OCI-LY3 (cell line): ENCODE data around the gene CDH1.

Source experiments
- H2AFZ ChIP-seq: fragments of 200-600, 300-600 bp; shearing (Covaris generic); 2 replicates; pipeline ENCODE4 v1.6.0; 2014; ENCODE audit warnings: antibody characterized with exemption, low read depth, low read length
- H3K27ac ChIP-seq: fragments of 200-600, 300-600 bp; sonication (generic); 2 replicates; pipeline ENCODE4 v1.5.1; 2014; ENCODE audit warnings: mild to moderate bottlenecking, low read length, moderate library complexity, mixed read lengths
- H3K27me3 ChIP-seq: fragments of 200-600, 300-600 bp; sonication (generic); 2 replicates; pipeline ENCODE4 v1.6.1; 2014; ENCODE audit warnings: low read depth, low read length, mixed read lengths
- H3K36me3 ChIP-seq: fragments of 200-600, 300-600 bp; sonication (generic); replicated peaks from 2 replicates; pipeline ENCODE3; 2014; ENCODE audit warnings: low read depth, low read length, mixed read lengths
- H3K4me1 ChIP-seq: fragments of 300-600, 200-600 bp; sonication (generic); 2 replicates; pipeline ENCODE4 v1.6.1; 2014; ENCODE audit warnings: low read length, mixed read lengths
- H3K4me2 ChIP-seq: fragments of 200-600, 300-600 bp; sonication (generic); 2 replicates; pipeline ENCODE4 v1.6.1; 2014; ENCODE audit warnings: low read length, mixed read lengths
- H3K4me3 ChIP-seq: fragments of 300-600, 200-600 bp; sonication (generic); 2 replicates; pipeline ENCODE4 v1.5.1; 2014; ENCODE audit warnings: antibody characterized with exemption, mild to moderate bottlenecking, low read length, moderate library complexity
- H3K79me2 ChIP-seq: fragments of 300-600, 200-600 bp; shearing (Covaris generic); 2 replicates; pipeline ENCODE4 v1.6.1; 2014; ENCODE audit warnings: mild to moderate bottlenecking, low read length, mixed read lengths
- H3K9ac ChIP-seq: fragments of 300-600, 200-600 bp; shearing (Covaris generic); 2 replicates; pipeline ENCODE4 v1.6.0; 2014; ENCODE audit warnings: mild to moderate bottlenecking, low read length, moderate library complexity
- H3K9me3 ChIP-seq: fragments of 200-600, 300-600 bp; shearing (Covaris generic); 2 replicates; pipeline ENCODE4 v1.6.1; 2014; ENCODE audit warnings: low read length, mixed read lengths; ENCODE audit not compliant: insufficient read depth
- H4K20me1 ChIP-seq: fragments of 200-600, 300-600 bp; sonication (generic); 2 replicates; pipeline ENCODE4 v1.6.1; 2016; ENCODE audit warnings: low read length, mixed read lengths; ENCODE audit not compliant: insufficient read depth
- EZH2phosphoT487 ChIP-seq: fragments of 200-600 bp; shearing (Covaris generic); IDR thresholded peaks from 2 replicates; pipeline ENCODE4 v1.6.1; 2018; ENCODE audit warnings: antibody characterized with exemption, mixed run types, low read depth
- TF ChIP-seq, protein P1 (sequence below): fragments of 200-600, 300-600 bp; sonication (generic); IDR thresholded peaks from 2 replicates; pipeline ENCODE4 v1.5.1; 2014; ENCODE audit warnings: antibody characterized with exemption, low read length, low read depth

Gene CDH1

DNA sequence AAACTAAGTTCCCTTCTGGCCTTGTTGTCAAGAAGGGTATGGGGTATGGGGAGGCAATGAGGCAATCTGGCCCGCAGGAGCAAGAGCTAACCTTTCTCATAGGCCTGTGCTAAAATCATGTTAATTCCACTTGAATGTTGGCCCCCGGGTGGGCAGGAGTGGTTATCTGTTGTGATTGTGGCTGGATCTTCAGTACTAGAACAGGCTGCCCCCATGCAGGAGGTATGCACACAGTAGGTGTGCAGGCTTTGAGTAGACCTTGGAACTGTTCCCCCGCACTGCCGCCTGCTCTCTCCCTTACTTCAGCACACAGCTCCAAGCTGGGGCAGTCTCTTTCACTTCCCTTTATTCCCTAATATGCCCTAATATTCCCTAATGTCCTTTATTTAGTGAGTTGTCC, 53.9 kb downstream of the CDH1 start:
- H3K27ac ChIP-seq: no peak overlapping the region
- no peaks in the 10 kb centered on the region for H3K27me3 ChIP-seq
- H3K9me3 ChIP-seq: no peaks in the 10 kb centered on the region
- no peak overlapping the region for H3K4me3 ChIP-seq
- no peaks in the 10 kb centered on the region for H4K20me1 ChIP-seq
- H3K4me1 ChIP-seq: peaks cover 7% of the 10 kb centered on the region
- no peaks in the 10 kb centered on the region for H3K36me3 ChIP-seq
- no peak overlapping the region for H3K9ac ChIP-seq
- no peak overlapping the region for H3K4me2 ChIP-seq
- no peak overlapping the region for H2AFZ ChIP-seq
- TF ChIP-seq, protein P1, sequence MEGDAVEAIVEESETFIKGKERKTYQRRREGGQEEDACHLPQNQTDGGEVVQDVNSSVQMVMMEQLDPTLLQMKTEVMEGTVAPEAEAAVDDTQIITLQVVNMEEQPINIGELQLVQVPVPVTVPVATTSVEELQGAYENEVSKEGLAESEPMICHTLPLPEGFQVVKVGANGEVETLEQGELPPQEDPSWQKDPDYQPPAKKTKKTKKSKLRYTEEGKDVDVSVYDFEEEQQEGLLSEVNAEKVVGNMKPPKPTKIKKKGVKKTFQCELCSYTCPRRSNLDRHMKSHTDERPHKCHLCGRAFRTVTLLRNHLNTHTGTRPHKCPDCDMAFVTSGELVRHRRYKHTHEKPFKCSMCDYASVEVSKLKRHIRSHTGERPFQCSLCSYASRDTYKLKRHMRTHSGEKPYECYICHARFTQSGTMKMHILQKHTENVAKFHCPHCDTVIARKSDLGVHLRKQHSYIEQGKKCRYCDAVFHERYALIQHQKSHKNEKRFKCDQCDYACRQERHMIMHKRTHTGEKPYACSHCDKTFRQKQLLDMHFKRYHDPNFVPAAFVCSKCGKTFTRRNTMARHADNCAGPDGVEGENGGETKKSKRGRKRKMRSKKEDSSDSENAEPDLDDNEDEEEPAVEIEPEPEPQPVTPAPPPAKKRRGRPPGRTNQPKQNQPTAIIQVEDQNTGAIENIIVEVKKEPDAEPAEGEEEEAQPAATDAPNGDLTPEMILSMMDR: no peak
- TF ChIP-seq EZH2phosphoT487: no peak
- H3K79me2 ChIP-seq: no peaks in the 10 kb centered on the region

DNA sequence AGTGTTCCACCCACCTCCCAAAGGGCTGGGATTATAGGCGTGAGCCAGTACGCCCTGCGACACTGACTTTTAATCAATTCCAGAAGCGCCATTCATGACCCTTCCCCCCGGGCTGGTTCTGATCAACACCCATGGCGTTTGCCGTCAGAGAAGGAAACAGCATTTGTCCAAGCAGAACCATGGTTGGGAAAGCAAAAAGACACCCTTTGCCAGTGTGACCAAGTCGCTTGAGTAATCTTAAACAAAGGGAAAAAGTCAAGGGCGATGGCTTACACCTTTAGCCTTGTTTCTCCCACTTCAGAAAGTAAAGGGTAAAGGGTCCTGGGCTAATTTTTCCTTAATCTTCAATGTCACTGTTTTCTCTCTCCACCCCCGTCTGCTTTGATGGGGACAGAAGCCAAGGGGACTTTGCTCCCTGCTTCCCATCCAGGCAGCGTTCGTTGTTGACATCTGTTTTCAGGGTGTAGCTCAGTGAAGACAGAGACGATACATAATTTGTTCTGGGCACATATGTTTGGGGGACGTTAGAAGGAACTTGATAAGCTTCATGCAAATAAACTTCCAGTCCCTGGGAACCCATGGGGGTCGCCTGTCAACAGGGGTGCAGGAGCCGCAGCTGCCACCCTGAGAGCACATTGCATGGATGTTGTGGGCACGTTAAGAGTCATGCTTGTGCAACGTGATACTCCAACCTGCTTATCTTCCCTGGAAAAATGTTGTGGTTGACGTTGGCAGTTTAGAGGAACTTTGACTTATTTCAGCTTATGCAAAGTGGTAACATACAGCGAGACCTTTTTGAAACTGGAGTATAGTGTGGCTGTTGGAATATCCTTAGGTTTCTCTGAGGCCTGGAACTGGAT, 55.6 kb downstream of the CDH1 start:
- H3K27me3 ChIP-seq: no peaks in the 10 kb centered on the region
- H3K4me1 ChIP-seq: peaks cover 7% of the 10 kb centered on the region
- no peak overlapping the region; the same call in 1 of the 2 replicates for H2AFZ ChIP-seq
- H3K4me2 ChIP-seq: no peak overlapping the region
- no peaks in the 10 kb centered on the region for H3K79me2 ChIP-seq
- H3K4me3 ChIP-seq: no peak overlapping the region
- H3K9ac ChIP-seq: no peak overlapping the region
- H3K9me3 ChIP-seq: no peaks in the 10 kb centered on the region
- no peaks in the 10 kb centered on the region for H3K36me3 ChIP-seq
- H3K27ac ChIP-seq: no peak overlapping the region
- TF ChIP-seq EZH2phosphoT487: no peak
- TF ChIP-seq, protein P1: no peak
- no peaks in the 10 kb centered on the region for H4K20me1 ChIP-seq

DNA sequence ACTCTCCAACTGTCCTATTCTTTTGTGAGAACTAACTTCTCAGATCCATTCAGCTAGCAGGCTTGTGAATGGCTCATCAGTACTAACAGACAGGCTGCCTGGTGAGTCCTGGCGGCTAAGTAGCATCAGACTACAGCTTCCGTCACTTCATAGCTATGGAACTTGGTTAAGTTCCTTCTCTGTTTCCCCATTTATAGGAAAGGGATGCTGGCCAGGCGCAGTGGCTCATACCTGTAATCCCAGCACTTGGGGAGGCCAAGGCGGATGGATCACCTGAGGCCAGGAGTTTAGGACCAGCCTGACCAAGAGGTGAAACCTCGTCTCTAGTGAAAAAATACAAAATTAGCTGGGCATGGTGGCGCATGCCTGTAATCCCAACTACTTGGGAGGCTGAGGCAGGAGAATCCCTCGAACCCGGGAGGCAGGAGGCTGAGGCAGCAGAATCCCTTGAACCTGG, 56.3 kb downstream of the CDH1 start:
- H3K9ac ChIP-seq: no peak overlapping the region
- H3K4me2 ChIP-seq: no peak overlapping the region
- H3K4me1 ChIP-seq: peaks cover 7% of the 10 kb centered on the region

DNA sequence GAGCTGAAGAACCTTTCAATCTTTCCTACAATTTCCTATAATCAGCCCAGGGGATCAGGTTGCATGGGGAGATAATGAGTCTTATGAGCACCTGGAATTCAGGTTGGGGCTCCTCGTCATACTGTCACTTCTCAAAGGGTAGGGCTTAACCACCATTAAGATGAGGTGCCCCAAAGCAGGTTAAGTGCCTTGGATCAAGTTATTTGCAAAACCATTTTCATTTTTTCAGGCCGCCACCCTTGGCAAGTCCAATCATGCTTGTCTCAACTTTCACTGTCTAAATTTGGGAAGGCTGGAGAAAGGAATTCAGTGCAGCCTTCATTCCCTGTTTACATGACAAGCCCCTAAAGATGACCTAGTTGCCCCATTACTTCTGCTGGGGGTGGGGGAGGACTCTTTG, 61.3 kb downstream of the CDH1 start:
- Histone ChIP-seq H4K20me1 (no peaks in the 10 kb centered on the region), H3K9me3 (no peaks in the 10 kb centered on the region), H3K27ac (no peak overlapping the region), H3K27me3 (no peaks in the 10 kb centered on the region), H3K4me2 (no peak overlapping the region), H3K79me2 (no peaks in the 10 kb centered on the region), H3K9ac (no peak overlapping the region), H3K36me3 (no peaks in the 10 kb centered on the region), H2AFZ (no peak overlapping the region), H3K4me1 (peaks cover 15% of the 10 kb centered on the region), H3K4me3 (no peak overlapping the region)
- TF ChIP-seq, protein P1: no peak
- TF ChIP-seq EZH2phosphoT487: no peak

More for the DNA sequence above, 56.3 kb downstream of the CDH1 start:
- no peaks in the 10 kb centered on the region for H3K36me3 ChIP-seq
- H3K27me3 ChIP-seq: no peaks in the 10 kb centered on the region
- H3K79me2 ChIP-seq: no peaks in the 10 kb centered on the region
- H3K4me3 ChIP-seq: no peak overlapping the region
- no peak overlapping the region for H3K27ac ChIP-seq
- no peaks in the 10 kb centered on the region for H3K9me3 ChIP-seq
- H4K20me1 ChIP-seq: no peaks in the 10 kb centered on the region
- TF ChIP-seq, protein P1: no peak
- no peak for TF ChIP-seq EZH2phosphoT487
- H2AFZ ChIP-seq: no peak overlapping the region; the same call in 1 of the 2 replicates
